ENCODE data around the gene JMJD4.

The JMJD4 gene

DNA sequence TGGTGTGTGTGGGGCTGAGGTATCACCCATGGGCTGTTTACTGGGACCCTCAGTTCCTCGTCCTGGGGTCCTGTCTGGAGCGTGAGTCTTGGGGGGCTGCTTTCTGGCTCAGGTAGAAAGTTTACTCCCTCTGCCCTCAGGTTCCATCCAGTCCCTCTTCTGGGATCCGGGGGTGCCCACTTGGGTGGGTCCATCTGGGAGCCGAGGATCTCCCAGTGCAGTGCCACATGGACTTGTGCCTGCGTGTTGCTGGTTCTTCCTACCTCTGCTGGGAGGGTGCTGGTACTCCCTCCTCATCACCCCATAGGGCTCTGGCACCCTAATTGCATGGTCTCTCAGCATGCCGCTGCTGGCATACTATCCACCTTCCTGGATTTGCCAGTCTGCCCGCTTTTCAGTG lies 14.1 kb upstream of the JMJD4 start:
- DNase-seq (ENCODE audit: low read depth), result no peak
- TF ChIP-seq, protein P1, sequence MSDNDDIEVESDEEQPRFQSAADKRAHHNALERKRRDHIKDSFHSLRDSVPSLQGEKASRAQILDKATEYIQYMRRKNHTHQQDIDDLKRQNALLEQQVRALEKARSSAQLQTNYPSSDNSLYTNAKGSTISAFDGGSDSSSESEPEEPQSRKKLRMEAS (IDR thresholded peaks at IDR 0.05; ENCODE audit: low read depth, low read length), result no peak
- TF ChIP-seq MYC (IDR thresholded peaks at IDR 0.05; ENCODE audit: low read depth, low read length) (no peak), POLR2A (IDR thresholded peaks at IDR 0.05; ENCODE audit: extremely low read depth, insufficient read length) (no peak)
- TF ChIP-seq, protein P2, sequence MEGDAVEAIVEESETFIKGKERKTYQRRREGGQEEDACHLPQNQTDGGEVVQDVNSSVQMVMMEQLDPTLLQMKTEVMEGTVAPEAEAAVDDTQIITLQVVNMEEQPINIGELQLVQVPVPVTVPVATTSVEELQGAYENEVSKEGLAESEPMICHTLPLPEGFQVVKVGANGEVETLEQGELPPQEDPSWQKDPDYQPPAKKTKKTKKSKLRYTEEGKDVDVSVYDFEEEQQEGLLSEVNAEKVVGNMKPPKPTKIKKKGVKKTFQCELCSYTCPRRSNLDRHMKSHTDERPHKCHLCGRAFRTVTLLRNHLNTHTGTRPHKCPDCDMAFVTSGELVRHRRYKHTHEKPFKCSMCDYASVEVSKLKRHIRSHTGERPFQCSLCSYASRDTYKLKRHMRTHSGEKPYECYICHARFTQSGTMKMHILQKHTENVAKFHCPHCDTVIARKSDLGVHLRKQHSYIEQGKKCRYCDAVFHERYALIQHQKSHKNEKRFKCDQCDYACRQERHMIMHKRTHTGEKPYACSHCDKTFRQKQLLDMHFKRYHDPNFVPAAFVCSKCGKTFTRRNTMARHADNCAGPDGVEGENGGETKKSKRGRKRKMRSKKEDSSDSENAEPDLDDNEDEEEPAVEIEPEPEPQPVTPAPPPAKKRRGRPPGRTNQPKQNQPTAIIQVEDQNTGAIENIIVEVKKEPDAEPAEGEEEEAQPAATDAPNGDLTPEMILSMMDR (IDR thresholded peaks at IDR 0.05; ENCODE audit: low read depth, low read length), result no peak
- H3K4me3 ChIP-seq (ENCODE audit: low read depth, low read length), result no peak overlapping the region

DNA sequence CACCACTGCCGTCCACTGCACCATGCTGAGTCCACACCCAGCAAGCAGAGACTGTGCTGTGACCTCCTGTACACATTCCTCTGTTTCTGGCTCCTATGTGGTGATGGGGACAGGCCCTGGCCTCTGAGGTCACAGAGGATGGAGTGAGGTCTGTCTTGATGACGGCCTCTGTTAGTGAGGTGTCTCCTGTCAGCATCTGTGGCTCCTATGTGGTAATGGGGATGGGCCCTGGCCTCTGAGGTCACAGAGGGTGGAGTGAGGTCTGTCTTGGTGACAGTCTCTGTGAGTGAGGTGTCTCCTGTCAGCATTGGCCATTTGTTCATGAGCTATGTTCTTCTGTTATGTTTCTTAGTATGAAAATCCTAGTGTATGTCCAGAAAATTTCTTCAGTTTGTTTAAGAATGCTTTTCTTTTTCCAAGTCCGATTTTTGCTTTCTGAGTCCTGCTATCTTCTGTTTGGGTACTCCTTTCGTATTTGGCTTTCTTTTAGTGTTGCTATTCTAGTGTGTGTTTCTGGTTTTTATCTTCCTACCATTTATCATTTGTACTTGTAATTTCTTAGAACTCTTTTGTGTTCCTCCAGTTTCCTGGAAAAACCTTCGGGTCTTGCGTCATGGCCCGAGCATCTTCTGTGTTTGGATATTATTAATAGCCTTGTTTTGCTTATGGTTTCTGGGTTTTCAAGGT lies 13.5 kb upstream of the JMJD4 start:
- TF ChIP-seq, protein P2 (IDR thresholded peaks at IDR 0.05; ENCODE audit: low read depth, low read length), result no peak
- TF ChIP-seq, protein P1 (IDR thresholded peaks at IDR 0.05; ENCODE audit: low read depth, low read length), result no peak
- no peak for TF ChIP-seq POLR2A (IDR thresholded peaks at IDR 0.05; ENCODE audit: extremely low read depth, insufficient read length)
- TF ChIP-seq MYC (IDR thresholded peaks at IDR 0.05; ENCODE audit: low read depth, low read length), result no peak
- DNase-seq (ENCODE audit: low read depth), result no peak
- H3K4me3 ChIP-seq (ENCODE audit: low read depth, low read length), result no peak overlapping the region

DNA sequence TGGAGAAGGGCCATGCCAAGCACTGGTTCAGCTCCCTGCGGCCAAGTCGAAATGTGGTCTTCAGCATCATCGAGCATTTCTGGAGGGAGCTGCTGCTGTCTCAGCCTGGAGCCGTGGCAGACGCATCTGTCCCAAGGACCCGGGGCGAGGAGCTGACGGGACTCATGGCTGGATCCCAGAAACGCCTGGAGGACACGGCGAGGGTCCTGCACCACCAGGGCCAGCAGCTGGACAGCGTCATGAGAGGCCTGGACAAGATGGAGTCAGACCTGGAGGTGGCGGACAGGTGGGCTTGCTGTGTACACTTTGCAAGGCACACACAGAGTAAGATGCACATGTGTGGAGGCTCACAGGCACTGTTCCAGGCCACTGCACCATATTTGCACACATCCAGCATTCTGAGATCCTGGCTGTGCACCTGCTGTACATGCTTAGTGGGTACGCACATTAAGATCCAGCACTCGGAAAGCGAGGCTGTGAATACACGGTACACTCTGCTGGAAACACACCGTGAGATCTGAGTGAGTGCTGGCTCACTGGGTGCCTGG lies 12.9 kb upstream of the JMJD4 start:
- TF ChIP-seq POLR2A (IDR thresholded peaks at IDR 0.05; ENCODE audit: extremely low read depth, insufficient read length) (no peak), MYC (IDR thresholded peaks at IDR 0.05; ENCODE audit: low read depth, low read length) (no peak)
- TF ChIP-seq, protein P1 (IDR thresholded peaks at IDR 0.05; ENCODE audit: low read depth, low read length), result no peak
- TF ChIP-seq, protein P2 (IDR thresholded peaks at IDR 0.05; ENCODE audit: low read depth, low read length), result no peak
- DNase-seq (ENCODE audit: low read depth), result no peak
- H3K4me3 ChIP-seq (ENCODE audit: low read depth, low read length), result no peak overlapping the region

DNA sequence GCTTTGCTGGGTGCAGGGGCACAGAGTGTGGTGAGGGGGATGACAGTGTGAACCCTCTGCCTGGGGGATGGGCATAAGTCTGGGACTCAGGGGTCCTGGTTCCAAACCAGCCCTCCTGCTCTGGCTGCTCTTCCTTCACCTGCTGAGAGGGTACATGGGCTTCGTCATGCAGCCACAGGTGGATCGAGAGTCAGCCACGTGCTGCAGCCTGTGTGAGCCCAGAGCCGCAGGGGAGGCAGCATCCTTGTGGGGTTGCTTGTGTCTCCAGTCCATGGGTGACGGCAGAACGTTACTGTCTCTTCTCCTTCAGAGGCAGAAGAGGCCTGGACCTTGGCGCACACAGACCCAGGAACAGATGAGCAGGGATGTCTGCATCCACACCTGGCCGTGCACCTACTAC lies 12.3 kb upstream of the JMJD4 start:
- TF ChIP-seq, protein P1 (IDR thresholded peaks at IDR 0.05; ENCODE audit: low read depth, low read length), result no peak
- no peak for DNase-seq (ENCODE audit: low read depth)
- H3K4me3 ChIP-seq (ENCODE audit: low read depth, low read length), result no peak overlapping the region

DNA sequence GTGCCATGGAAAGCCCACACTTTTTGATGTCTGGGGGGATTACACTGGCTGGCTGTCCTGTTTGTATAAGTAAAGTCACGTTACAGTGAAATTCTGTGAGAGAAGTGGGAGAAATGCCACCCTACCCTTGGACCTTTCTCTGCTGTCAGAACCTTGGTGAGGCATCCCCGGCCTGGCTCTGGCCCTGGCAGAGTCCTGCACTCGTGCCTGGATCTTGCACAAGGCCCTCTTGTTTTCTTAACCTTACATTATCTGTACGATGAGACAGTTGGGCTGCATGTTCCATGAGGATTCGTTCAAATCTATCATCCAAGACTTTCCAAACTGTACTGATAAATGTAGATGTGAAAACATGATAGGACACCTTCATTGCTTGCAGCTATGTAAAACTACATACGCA lies 11.6 kb upstream of the JMJD4 start:
- TF ChIP-seq POLR2A (IDR thresholded peaks at IDR 0.05; ENCODE audit: extremely low read depth, insufficient read length), result no peak
- TF ChIP-seq, protein P1 (IDR thresholded peaks at IDR 0.05; ENCODE audit: low read depth, low read length), result no peak
- TF ChIP-seq, protein P2 (IDR thresholded peaks at IDR 0.05; ENCODE audit: low read depth, low read length), result no peak
- no peak for TF ChIP-seq MYC (IDR thresholded peaks at IDR 0.05; ENCODE audit: low read depth, low read length)
- H3K4me3 ChIP-seq (ENCODE audit: low read depth, low read length), result no peak overlapping the region
- DNase-seq (ENCODE audit: low read depth), result no peak

DNA sequence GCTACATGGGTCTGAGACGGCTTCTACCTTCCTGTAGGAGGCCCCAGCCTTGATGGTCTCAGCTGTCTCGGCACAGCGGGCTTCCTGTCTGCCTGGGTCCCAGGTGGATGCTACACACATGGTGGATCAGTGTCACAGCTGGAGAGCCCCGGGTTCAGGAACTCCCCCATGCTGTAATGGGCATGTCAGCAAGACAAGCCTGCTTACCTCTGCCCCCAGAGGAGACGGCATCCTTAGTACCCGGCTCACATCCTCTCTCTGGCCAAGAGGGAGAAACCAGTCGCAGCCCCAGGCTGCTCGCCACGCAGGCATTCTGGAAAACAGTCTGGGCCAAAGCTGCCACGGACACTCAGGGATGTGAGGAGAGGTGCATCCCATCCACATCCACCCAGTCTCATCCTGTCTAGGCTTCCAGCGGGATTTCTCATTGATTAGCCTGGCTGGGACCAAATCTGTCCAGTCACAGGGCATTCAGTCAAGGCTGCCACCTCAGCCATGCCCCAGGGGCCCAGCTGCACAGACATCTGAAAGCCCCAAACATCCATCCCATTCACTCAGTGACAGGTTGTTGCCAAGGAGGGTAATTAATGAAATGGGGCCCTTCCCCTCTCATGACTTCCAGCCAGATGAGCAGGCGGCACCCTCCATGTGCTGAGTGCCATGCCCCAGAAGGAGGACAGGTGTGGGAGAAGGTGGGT lies 10.6 kb upstream of the JMJD4 start:
- no peak for TF ChIP-seq MYC (IDR thresholded peaks at IDR 0.05; ENCODE audit: low read depth, low read length)
- TF ChIP-seq POLR2A (IDR thresholded peaks at IDR 0.05; ENCODE audit: extremely low read depth, insufficient read length), result no peak
- TF ChIP-seq, protein P2 (IDR thresholded peaks at IDR 0.05; ENCODE audit: low read depth, low read length), result no peak
- TF ChIP-seq, protein P1 (IDR thresholded peaks at IDR 0.05; ENCODE audit: low read depth, low read length), result no peak
- H3K4me3 ChIP-seq (ENCODE audit: low read depth, low read length), result no peak overlapping the region
- DNase-seq (ENCODE audit: low read depth), result no peak
